Muscle layer of duodenum (tissue), 2 donors: ENCODE results near the gene MRPL20.
A peak's percentile ranks its signal among the peaks of the same experiment; 100 is the strongest.
"Not testable (repeated sequence)": the region's sequence is repeated elsewhere in the genome, so short reads cannot be mapped to it uniquely, and the experiment has no call there.

Experiments used
- H3K27ac ChIP-seq: one replicate; pipeline ENCODE4 v1.7.0; 2013; ENCODE audit warnings: mild to moderate bottlenecking, low read length
- H3K27me3 ChIP-seq: one replicate; pipeline ENCODE4 v1.7.0; 2013; ENCODE audit warnings: low read depth, mild to moderate bottlenecking, control low read depth, low read length
- H3K36me3 ChIP-seq, 2 donors: one replicate each; pipeline ENCODE4 v1.7.0; 2013; ENCODE audit warnings: low read length in 2 of 2, control low read depth in 1 of 2, mild to moderate bottlenecking in 1 of 2; ENCODE audit not compliant: insufficient read depth in 2 of 2, control insufficient read depth in 1 of 2
- H3K4me1 ChIP-seq, 2 donors: one replicate each; pipeline ENCODE4 v1.7.0; 2013; ENCODE audit warnings: low read length in 2 of 2, mild to moderate bottlenecking in 2 of 2, control low read depth in 1 of 2, moderate library complexity in 1 of 2; ENCODE audit not compliant: insufficient read depth in 2 of 2, control insufficient read depth in 1 of 2
- H3K4me3 ChIP-seq, 2 donors: one replicate each; pipeline ENCODE4 v1.7.0; 2013; ENCODE audit warnings: low read length in 2 of 2, low read depth in 1 of 2, mild to moderate bottlenecking in 1 of 2
- H3K9me3 ChIP-seq, 2 donors: one replicate each; pipeline ENCODE4 v1.7.0; 2013; ENCODE audit warnings: low read length in 2 of 2, control low read depth in 1 of 2, mild to moderate bottlenecking in 1 of 2; ENCODE audit not compliant: control insufficient read depth in 1 of 2
- donor health status: healthy.

The MRPL20 gene

GRCh38 chr1:1446631-1447030 is 39.5 kb upstream of the MRPL20 start:
- H3K27me3 ChIP-seq, H3K27ac ChIP-seq, H3K4me3 ChIP-seq, H3K36me3 ChIP-seq, H3K9me3 ChIP-seq, H3K4me1 ChIP-seq: not testable (repeated sequence)

DNA sequence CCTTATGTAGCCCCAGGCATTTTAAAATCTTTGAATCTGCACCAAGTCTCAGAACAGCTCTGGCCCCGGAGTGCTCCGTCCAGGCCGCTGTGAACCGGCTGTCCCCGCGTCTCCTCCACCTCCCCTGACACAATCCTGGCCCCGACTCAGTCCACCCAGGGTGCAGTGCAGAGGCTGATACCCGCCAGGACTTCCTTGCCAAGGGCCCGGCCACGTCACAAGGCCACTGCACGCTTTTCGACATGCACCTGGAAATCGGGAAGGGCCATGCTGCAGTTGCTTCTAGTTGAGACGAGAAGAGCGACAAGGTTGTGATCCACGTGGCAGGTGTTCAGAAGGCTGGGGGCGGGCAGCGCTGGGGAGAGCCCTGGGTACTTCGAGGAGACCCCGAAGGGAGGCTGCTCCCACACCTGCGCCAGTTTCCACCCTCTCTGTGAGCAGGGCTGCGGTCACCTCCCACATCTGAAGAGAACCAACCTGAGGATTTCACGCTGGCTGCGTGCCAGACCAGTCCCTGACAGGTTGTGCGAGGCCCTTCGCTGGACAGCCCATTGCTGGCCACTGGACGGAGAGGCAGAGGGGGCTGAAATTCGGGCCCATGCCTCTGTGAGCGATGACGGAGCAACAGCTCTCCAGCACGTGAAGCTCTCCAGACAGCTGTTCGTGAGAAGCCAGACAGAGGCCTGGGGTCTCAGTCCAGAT is 35.1 kb upstream of the MRPL20 start:
- Histone ChIP-seq H3K36me3 (peaks cover 0 to 7% of the 10 kb centered on the region in 2 donors), H3K4me3 (no peak overlapping the region), H3K27ac (no peak overlapping the region), H3K27me3 (no peaks in the 10 kb centered on the region), H3K4me1 (peaks cover 0 to 36% of the 10 kb centered on the region in 2 donors), H3K9me3 (no peaks in the 10 kb centered on the region)

DNA sequence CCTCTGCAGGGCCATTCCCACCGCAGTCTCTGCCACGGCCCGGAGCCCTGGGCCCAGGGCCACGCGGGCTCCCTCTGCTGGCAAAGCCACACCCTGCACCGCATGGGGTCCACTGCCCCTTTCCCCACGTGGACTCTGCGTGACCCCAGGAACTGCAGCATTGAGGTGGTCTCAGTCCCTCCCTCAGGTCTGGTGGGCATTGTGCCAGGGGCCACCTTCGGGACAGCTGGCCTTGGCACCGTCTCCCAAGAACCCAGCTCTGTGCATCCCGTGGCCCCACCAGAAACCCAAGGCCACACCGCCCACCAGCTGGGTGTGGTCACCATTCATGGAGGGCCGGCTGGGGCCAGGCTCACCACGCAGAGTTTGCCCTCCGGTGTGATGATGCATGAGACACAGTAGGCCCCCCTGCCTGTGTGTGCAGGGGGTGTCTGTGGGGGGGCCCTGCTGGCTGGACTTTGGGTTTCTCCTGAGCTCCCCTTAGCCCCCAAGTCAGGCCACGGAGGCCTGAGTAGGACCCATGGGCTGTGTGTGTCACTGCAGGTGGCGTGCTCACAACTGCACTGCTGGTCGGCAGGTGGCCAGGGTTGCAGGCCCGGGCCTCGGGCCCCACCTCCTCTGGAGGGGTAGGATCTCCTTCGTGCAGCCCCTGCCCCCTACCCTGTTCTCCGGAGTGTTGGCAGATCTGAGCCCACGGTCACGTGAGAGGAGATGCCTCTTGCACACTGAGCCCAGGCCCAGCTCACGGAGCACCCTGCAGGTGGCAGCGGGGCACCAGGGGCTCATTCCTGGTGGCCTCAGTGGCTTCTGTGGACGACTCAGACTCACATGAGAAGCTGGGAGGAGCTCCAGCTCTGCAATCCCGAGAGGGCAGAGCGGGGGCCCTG is 34.2 kb upstream of the MRPL20 start:
- peaks cover 0 to 46% of the 10 kb centered on the region in 2 donors for H3K4me1 ChIP-seq
- H3K36me3 ChIP-seq: peaks cover 0 to 7% of the 10 kb centered on the region in 2 donors
- H3K27me3 ChIP-seq: peaks cover 3% of the 10 kb centered on the region
- H3K9me3 ChIP-seq: no peaks in the 10 kb centered on the region
- no peak overlapping the region for H3K27ac ChIP-seq
- H3K4me3 ChIP-seq: no peak overlapping the region

DNA sequence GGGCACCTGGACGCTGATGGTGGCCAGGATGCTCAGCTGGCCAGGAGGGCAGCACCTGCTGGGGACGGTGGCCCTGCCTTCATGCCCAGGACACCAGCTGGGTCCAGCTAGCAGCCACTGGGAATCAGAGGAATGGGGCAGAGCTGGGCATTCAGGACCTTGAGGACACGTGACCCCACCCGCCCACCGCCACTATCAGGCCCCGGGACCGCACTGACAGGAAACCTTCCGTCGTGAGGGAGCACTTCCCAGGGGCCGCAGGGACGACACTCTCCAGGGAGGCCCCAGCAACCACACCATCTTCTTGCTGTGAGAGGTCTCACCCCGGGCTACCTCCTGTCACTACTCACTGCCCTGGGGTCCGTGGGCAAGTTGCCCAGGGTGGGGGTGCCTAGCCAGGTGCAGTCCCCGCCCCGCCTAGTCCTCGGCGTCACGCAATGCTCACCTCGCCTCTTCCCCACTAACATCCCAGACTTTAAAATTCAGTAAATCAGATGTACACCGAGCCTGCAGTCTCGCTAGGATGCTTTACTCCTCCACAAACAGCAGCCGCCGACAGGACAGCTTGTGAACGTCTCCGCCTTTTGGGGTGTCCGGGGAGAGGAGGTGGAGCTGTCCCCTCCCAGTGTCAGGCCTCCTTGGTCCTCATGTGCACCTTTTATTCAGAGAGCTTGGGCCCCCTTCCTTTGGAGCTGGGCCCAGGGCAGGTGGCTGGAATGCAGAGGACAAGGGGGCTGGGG is 33.3 kb upstream of the MRPL20 start:
- Histone ChIP-seq H3K4me1 (peaks cover 0 to 50% of the 10 kb centered on the region in 2 donors), H3K27ac (no peak overlapping the region), H3K27me3 (peaks cover 3% of the 10 kb centered on the region), H3K36me3 (peaks cover 0 to 7% of the 10 kb centered on the region in 2 donors), H3K9me3 (no peaks in the 10 kb centered on the region), H3K4me3 (no peak overlapping the region)

DNA sequence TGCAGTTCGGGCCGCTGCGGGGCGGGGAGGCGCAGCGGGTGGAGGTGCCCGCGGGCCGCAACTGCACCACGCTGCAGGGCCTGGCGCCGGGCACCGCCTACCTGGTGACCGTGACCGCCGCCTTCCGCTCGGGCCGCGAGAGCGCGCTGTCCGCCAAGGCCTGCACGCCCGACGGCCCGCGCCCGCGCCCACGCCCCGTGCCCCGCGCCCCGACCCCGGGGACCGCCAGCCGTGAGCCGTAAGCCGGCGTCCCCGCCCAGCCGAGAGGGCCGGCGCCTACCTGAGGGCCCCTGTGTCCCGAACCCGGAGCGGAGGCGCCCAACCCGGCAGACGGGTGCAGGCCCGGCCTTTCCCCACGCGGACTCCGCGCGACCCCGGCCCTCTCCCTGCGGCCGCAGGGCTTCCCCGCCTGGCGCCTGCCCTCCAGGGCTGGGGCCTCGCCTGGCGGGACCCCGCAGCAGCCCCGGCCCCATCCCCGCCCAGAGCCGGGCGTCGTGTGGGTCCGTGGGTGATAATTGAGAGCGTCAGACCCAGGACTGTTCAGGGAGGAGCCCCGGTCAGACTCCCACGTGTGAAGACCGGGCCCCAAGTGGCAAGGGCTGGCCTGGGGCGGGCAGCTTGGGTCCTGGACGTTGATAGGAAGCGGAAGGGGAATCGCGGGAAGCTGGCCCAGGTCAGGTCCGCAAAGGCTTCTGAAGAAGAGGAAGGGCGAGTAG is 32.6 kb upstream of the MRPL20 start:
- Histone ChIP-seq H3K4me1 (peaks cover 0 to 57% of the 10 kb centered on the region in 2 donors), H3K4me3 (no peak overlapping the region), H3K9me3 (no peaks in the 10 kb centered on the region), H3K36me3 (peaks cover 0 to 7% of the 10 kb centered on the region in 2 donors), H3K27ac (no peak overlapping the region), H3K27me3 (peaks cover 3% of the 10 kb centered on the region)

DNA sequence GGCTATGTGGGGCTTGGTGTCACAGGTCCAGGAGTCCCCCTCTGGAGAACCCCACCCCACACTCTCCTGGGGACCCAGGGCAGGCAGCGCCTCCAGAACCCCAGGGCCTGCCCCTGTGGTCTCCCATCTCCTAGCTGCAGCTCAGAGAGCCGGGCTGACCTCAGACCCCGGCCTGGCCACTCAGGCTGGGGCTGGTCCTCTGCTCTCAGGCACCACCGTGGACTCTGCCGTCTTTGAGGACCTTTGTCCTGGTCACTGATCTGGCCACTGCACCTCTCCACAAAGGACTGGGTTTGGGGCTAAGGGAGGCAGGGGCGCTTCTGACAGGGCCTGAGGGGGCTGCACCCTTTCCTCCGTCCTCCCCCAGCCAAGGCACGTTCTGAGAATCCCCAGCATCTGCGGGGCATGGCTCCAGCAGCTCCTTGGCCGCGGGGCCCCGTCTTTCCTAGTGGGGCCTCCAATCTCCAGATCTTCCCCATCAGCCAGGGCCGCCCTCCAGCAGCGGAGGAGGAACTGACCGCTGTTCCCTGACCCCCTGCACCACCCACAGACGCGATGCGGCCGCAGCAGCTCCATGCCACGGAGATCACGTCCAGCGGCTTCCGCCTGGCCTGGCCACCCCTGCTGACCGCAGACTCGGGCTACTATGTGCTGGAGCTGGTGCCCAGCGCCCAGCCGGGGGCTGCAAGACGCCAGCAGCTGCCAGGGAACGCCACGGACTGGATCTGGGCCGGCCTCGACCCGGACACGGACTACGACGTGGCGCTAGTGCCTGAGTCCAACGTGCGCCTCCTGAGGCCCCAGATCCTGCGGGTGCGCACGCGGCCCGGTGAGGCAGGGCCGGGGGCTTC is 31.7 kb upstream of the MRPL20 start:
- H3K27ac ChIP-seq: no peak overlapping the region
- H3K4me1 ChIP-seq: peaks cover 3 to 67% of the 10 kb centered on the region in 2 donors
- no peak overlapping the region for H3K4me3 ChIP-seq
- H3K9me3 ChIP-seq: no peaks in the 10 kb centered on the region
- peaks cover 0 to 7% of the 10 kb centered on the region in 2 donors for H3K36me3 ChIP-seq
- peaks cover 3% of the 10 kb centered on the region for H3K27me3 ChIP-seq

GRCh38 chr1:1437904-1438376 is 30.8 kb upstream of the MRPL20 start:
- H3K27me3 ChIP-seq: peaks cover 3% of the 10 kb centered on the region
- no peaks in the 10 kb centered on the region for H3K9me3 ChIP-seq
- H3K27ac ChIP-seq: no peak overlapping the region
- peaks cover 0 to 7% of the 10 kb centered on the region in 2 donors for H3K36me3 ChIP-seq
- peak overlapping the region in 1 of 2 donors; percentile 70 for H3K4me3 ChIP-seq
- H3K4me1 ChIP-seq: peaks cover 6 to 75% of the 10 kb centered on the region in 2 donors

- H3K4me3 ChIP-seq: peak overlapping the region in 1 of 2 donors; percentile 70
- H3K36me3 ChIP-seq: peaks cover 0 to 7% of the 10 kb centered on the region in 2 donors
- H3K27me3 ChIP-seq: peaks cover 3% of the 10 kb centered on the region
- no peaks in the 10 kb centered on the region for H3K9me3 ChIP-seq
- no peak overlapping the region for H3K27ac ChIP-seq
- peaks cover 6 to 82% of the 10 kb centered on the region in 2 donors for H3K4me1 ChIP-seq
These were observed 30.2 kb upstream of the MRPL20 start for GRCh38 chr1:1437033-1437903.

DNA sequence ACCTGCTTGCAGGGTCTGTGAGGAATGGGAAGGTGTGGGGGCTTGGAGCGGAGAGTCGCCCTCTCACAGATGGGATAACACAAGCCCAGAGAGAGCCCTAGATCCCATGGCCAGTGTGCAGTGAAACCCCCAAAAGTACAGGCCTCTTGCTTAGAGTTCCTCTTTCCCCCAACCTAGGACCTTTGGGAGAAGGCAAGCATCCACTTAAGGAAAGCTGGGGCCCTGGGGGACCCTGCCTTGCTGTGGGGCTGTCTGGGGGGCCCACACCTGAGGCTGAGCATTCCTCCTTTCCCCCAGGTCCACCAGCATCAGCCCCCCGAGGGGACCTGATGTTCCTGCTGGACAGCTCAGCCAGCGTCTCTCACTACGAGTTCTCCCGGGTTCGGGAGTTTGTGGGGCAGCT is 29.5 kb upstream of the MRPL20 start:
- H3K36me3 ChIP-seq: peaks cover 0 to 7% of the 10 kb centered on the region in 2 donors
- H3K9me3 ChIP-seq: no peaks in the 10 kb centered on the region
- peak overlapping the region; percentile 59 to 70 for H3K4me3 ChIP-seq
- H3K4me1 ChIP-seq: peaks cover 6 to 84% of the 10 kb centered on the region in 2 donors
- no peak overlapping the region for H3K27ac ChIP-seq
- H3K27me3 ChIP-seq: peaks cover 3% of the 10 kb centered on the region
